ENCODE measurements around the gene CRYBB1. TPM values are rescaled to one million over a fixed set of nuclear protein-coding genes. Genes with fewer than 3 reads are reported as not detected.

CRYBB1 gene
- total RNA-seq, 2 donors from 2014 or later, result not detected

GRCh38 chr22:26555478-26555877 lies 62.3 kb downstream of the CRYBB1 start:
- ATAC-seq (no peak), DNase-seq (ENCODE audit: low spot score in 2 of 2) (no peak)
- no peak overlapping the region for H3K27ac Mint-ChIP-seq
- no peaks in the 10 kb centered on the region for H3K9me3 Mint-ChIP-seq
- no peaks in the 10 kb centered on the region for H3K36me3 Mint-ChIP-seq

GRCh38 chr22:26554956-26555355 lies 62.9 kb downstream of the CRYBB1 start:
- no peaks in the 10 kb centered on the region for H3K36me3 Mint-ChIP-seq
- DNase-seq (ENCODE audit: low spot score in 2 of 2), result no peak
- no peak overlapping the region for H3K27ac Mint-ChIP-seq
- no peak for ATAC-seq
- no peaks in the 10 kb centered on the region for H3K9me3 Mint-ChIP-seq

GRCh38 chr22:26553056-26553752 lies 64.6 kb downstream of the CRYBB1 start:
- H3K27ac Mint-ChIP-seq, result no peak overlapping the region

GRCh38 chr22:26552466-26552865 lies 65.4 kb downstream of the CRYBB1 start:
- Mint-ChIP-seq H3K9me3 (no peaks in the 10 kb centered on the region), H3K27ac (peak overlapping the region in 1 of 2 donors; percentile 60), H3K36me3 (peaks cover 0 to 6% of the 10 kb centered on the region in 2 donors)
- no peak for ATAC-seq
- DNase-seq (ENCODE audit: low spot score in 2 of 2), result no peak

More at GRCh38 chr22:26553056-26553752, 64.6 kb downstream of the CRYBB1 start:
- ATAC-seq, result no peak
- no peak for DNase-seq (ENCODE audit: low spot score in 2 of 2)
- no peaks in the 10 kb centered on the region for H3K9me3 Mint-ChIP-seq
- H3K36me3 Mint-ChIP-seq, result no peaks in the 10 kb centered on the region

GRCh38 chr22:26551568-26551967 lies 66.3 kb downstream of the CRYBB1 start:
- peak overlapping the region in 1 of 2 donors; percentile 40 for H3K27ac Mint-ChIP-seq
- ATAC-seq, result no peak
- peaks cover 2 to 15% of the 10 kb centered on the region in 2 donors for H3K36me3 Mint-ChIP-seq
- H3K9me3 Mint-ChIP-seq, result peaks cover 0 to 3% of the 10 kb centered on the region in 2 donors
- no peak for DNase-seq (ENCODE audit: low spot score in 2 of 2)

- ATAC-seq (no peak), DNase-seq (ENCODE audit: low spot score in 2 of 2) (no peak)
- peak overlapping the region; percentile 16 to 29 for H3K27ac Mint-ChIP-seq
- peaks cover 4 to 22% of the 10 kb centered on the region in 2 donors for H3K36me3 Mint-ChIP-seq
- peaks cover 0 to 4% of the 10 kb centered on the region in 2 donors for H3K9me3 Mint-ChIP-seq
These were observed 67.3 kb downstream of the CRYBB1 start for GRCh38 chr22:26550498-26551033.

GRCh38 chr22:26549902-26550497 lies 67.8 kb downstream of the CRYBB1 start:
- DNase-seq (ENCODE audit: low spot score in 2 of 2) (no peak), ATAC-seq (no peak)
- Mint-ChIP-seq H3K36me3 (peaks cover 4 to 22% of the 10 kb centered on the region in 2 donors), H3K27ac (peak overlapping the region in 1 of 2 donors; percentile 16), H3K9me3 (peaks cover 0 to 4% of the 10 kb centered on the region in 2 donors)

Other genes starting within 250 kb of the CRYBB1 start
- 10 to 100 TPM in 1 of 2 donors, 1 to 10 TPM in 1; 3.5 to 15.1 TPM for gene ASPHD2, start 188.8 kb downstream of the CRYBB1 start, total RNA-seq
- 10 to 100 TPM; 51.3 to 62.6 TPM for gene HPS4, start 134.2 kb downstream of the CRYBB1 start, total RNA-seq
- gene SRRD, start 134.2 kb downstream of the CRYBB1 start, total RNA-seq, result 10 to 100 TPM; 18.6 to 27.4 TPM
- gene TFIP11, start 105.6 kb downstream of the CRYBB1 start, total RNA-seq, result 10 to 100 TPM; 45.5 to 49.3 TPM
- 10 to 100 TPM; 15.4 to 26.9 TPM for gene TPST2, start 27.9 kb downstream of the CRYBB1 start, total RNA-seq
- not detected for gene CRYBA4, start 3.9 kb upstream of the CRYBB1 start, total RNA-seq
- gene MIAT, start 39.6 kb upstream of the CRYBB1 start, total RNA-seq, result 100 to 1,000 TPM in 1 of 2 donors, 10 to 100 TPM in 1; 11.4 to 138 TPM